D721Med (cell line): ENCODE data around the gene TMIGD2.

Experiments
- DNase-seq: peaks from one replicate; pipeline ENCODE4 v3.0.0; 2011; ENCODE audit warnings: low spot score; ENCODE audit not compliant: insufficient read length
- FAIRE-seq: peaks from 2 replicates; lab custom pipeline; 2011; peaks lifted over from hg19 to GRCh38; lab: Jason Lieb, UNC
- CTCF ChIP-seq: IDR thresholded peaks from 2 replicates; pipeline ENCODE4 v1.5.1; 2012; ENCODE audit warnings: mild to moderate bottlenecking, control low read depth; ENCODE audit not compliant: insufficient read depth; ENCODE audit errors: missing control alignments

Gene TMIGD2

GRCh38 chr19:4267901-4268815 is 34.0 kb downstream of the TMIGD2 start:
- DNase-seq (no peak), FAIRE-seq (no peak)
- no peak for TF ChIP-seq CTCF

- FAIRE-seq (no peak), DNase-seq (peak; percentile 81)
- TF ChIP-seq CTCF, result peak; percentile 66
Observed at GRCh38 chr19:4267101-4267900, 34.9 kb downstream of the TMIGD2 start.

- FAIRE-seq, result no peak
- no peak for TF ChIP-seq CTCF
Observed at GRCh38 chr19:4266253-4267000, 35.8 kb downstream of the TMIGD2 start.

GRCh38 chr19:4264812-4265211 is 37.4 kb downstream of the TMIGD2 start:
- FAIRE-seq, result no peak
- no peak for TF ChIP-seq CTCF
- DNase-seq, result peak; percentile 5

More at GRCh38 chr19:4266253-4267000, 35.8 kb downstream of the TMIGD2 start:
- DNase-seq, result peak; percentile 3

- no peak for TF ChIP-seq CTCF
- no peak for FAIRE-seq
- DNase-seq, result no peak
Observed at GRCh38 chr19:4260613-4261191, 41.5 kb downstream of the TMIGD2 start.

- no peak for TF ChIP-seq CTCF
- no peak for FAIRE-seq
- peak; percentile 4 for DNase-seq
Observed at GRCh38 chr19:4258181-4258580, 44.0 kb downstream of the TMIGD2 start.
